HEK293T (cell line): ENCODE results near the gene SRCIN1.

ENCODE experiments used
- CTCF ChIA-PET: fragments of 350-600 bp; formaldehyde crosslinking; extraction: SDS; loops from one replicate; lab custom pipeline; 2021; ENCODE audit warnings: antibody characterized with exemption, inconsistent platforms; lab: Yijun Ruan, JAX
- POLR2A ChIA-PET: fragments of 350-600 bp; formaldehyde crosslinking; extraction: SDS; loops from one replicate; lab custom pipeline; 2020; ENCODE audit warnings: antibody characterized with exemption, inconsistent platforms; lab: Yijun Ruan, JAX
- DNase-seq: peaks from one replicate; pipeline ENCODE4 v3.0.0; 2012; ENCODE audit warnings: mixed read lengths; ENCODE audit errors: extremely low spot score
- ARNT ChIP-seq: fragments of 450-650 bp; IDR thresholded peaks from 2 replicates; pipeline ENCODE4 v1.6.1; 2017; ENCODE audit warnings: mild to moderate bottlenecking
- BHLHE40 ChIP-seq: fragments of 450-650 bp; IDR thresholded peaks from 2 replicates; pipeline ENCODE4 v1.6.1; 2016; ENCODE audit warnings: mild to moderate bottlenecking, moderate library complexity, borderline replicate concordance
- CTBP1 ChIP-seq: fragments of 450-650 bp; IDR thresholded peaks from 2 replicates; pipeline ENCODE4 v1.6.1; 2016; ENCODE audit warnings: borderline replicate concordance
- ELF4 ChIP-seq: fragments of 450-650 bp; IDR thresholded peaks from 2 replicates; pipeline ENCODE4 v1.6.1; 2017; ENCODE audit warnings: antibody characterized with exemption
- FOXA1 ChIP-seq: fragments of 450-650 bp; IDR thresholded peaks from 2 replicates; pipeline ENCODE4 v1.6.1; 2016; ENCODE audit warnings: mild to moderate bottlenecking
- FOXK2 ChIP-seq: fragments of 450-650 bp; IDR thresholded peaks from 2 replicates; pipeline ENCODE4 v1.6.1; 2016; ENCODE audit warnings: mild to moderate bottlenecking
- FOXM1 ChIP-seq: fragments of 450-650 bp; IDR thresholded peaks from 2 replicates; pipeline ENCODE4 v1.6.1; 2017; ENCODE audit warnings: mild to moderate bottlenecking, borderline replicate concordance
- HDGF ChIP-seq: fragments of 450-650 bp; IDR thresholded peaks from 2 replicates; pipeline ENCODE4 v1.6.1; 2017; ENCODE audit warnings: antibody characterized with exemption, borderline replicate concordance
- L3MBTL2 ChIP-seq: fragments of 450-650 bp; conservative IDR thresholded peaks from 2 replicates; pipeline ENCODE4 v1.6.1; 2016; ENCODE audit warnings: mild to moderate bottlenecking
- LEF1 ChIP-seq: fragments of 450-650 bp; IDR thresholded peaks from 2 replicates; pipeline ENCODE4 v1.6.1; 2017; ENCODE audit warnings: mild to moderate bottlenecking, borderline replicate concordance
- NFRKB ChIP-seq: fragments of 450-650 bp; IDR thresholded peaks from 2 replicates; pipeline ENCODE4 v1.6.1; 2016; ENCODE audit warnings: mild to moderate bottlenecking, moderate library complexity
- PKNOX1 ChIP-seq: fragments of 450-650 bp; IDR thresholded peaks from 2 replicates; pipeline ENCODE4 v1.6.1; 2016
- SP1 ChIP-seq: fragments of 450-650 bp; IDR thresholded peaks from 2 replicates; pipeline ENCODE4 v1.6.1; 2017
- SUZ12 ChIP-seq: fragments of 450-650 bp; IDR thresholded peaks from 2 replicates; pipeline ENCODE4 v1.6.1; 2016; ENCODE audit warnings: mild to moderate bottlenecking
- TARDBP ChIP-seq: fragments of 450-650 bp; IDR thresholded peaks from 2 replicates; pipeline ENCODE4 v1.6.1; 2016
- ZNF384 ChIP-seq: fragments of 450-650 bp; IDR thresholded peaks from 2 replicates; pipeline ENCODE4 v1.6.1; 2016

SRCIN1 gene

GRCh38 chr17:38560503-38561318 is 45.0 kb downstream of the SRCIN1 start:
- ChIA-PET CTCF (interaction anchor here (3.2 kb wide), 1 partner anchor 22 kb away, joined by 46 read pairs; no protein-coding TSS in a partner anchor), POLR2A (no interaction called here)
- no peak for TF ChIP-seq NFRKB
- TF ChIP-seq ZNF384 = no peak
- no peak for TF ChIP-seq FOXK2
- TF ChIP-seq ELF4 = no peak
- TF ChIP-seq L3MBTL2 = no peak
- TF ChIP-seq ARNT = no peak
- no peak for TF ChIP-seq BHLHE40
- no peak for TF ChIP-seq SP1
- no peak for TF ChIP-seq SUZ12
- TF ChIP-seq FOXA1 = no peak
- no peak for DNase-seq

- TF ChIP-seq L3MBTL2 (no peak), LEF1 (no peak), FOXA1 (no peak), CTBP1 (no peak)
- CTCF ChIA-PET = interaction anchor here (0.8 to 3.2 kb wide), 7 partner anchors 12 to 107 kb away, joined by 3 to 46 read pairs (median 19); no protein-coding TSS in a partner anchor
- POLR2A ChIA-PET = interaction anchor here (0.7 to 2.3 kb wide), 12 partner anchors 9 to 115 kb away, joined by 3 to 15 read pairs (median 3); no protein-coding TSS in a partner anchor
- no peak for DNase-seq
Measured at GRCh38 chr17:38559880-38560230, 45.9 kb downstream of the SRCIN1 start.

- DNase-seq = peak; percentile 85
- CTCF ChIA-PET = interaction anchor here (0.8 to 3.2 kb wide), 13 partner anchors 11 to 108 kb away, joined by 3 to 46 read pairs (median 9); no protein-coding TSS in a partner anchor
- POLR2A ChIA-PET = interaction anchor here (0.7 to 2.3 kb wide), 17 partner anchors 9 to 116 kb away, joined by 3 to 15 read pairs (median 3); partner anchors contain the start of gene SRCIN1
- TF ChIP-seq PKNOX1 (no peak), FOXK2 (no peak), LEF1 (no peak), L3MBTL2 (no peak; the same call in none of the 2 replicates)
Measured at GRCh38 chr17:38559051-38559879, 46.5 kb downstream of the SRCIN1 start.

- no peak for TF ChIP-seq TARDBP
- no peak for TF ChIP-seq ARNT
- TF ChIP-seq NFRKB = no peak
- TF ChIP-seq FOXK2 = no peak
- POLR2A ChIA-PET = interaction anchor here (0.7 to 2.3 kb wide), 15 partner anchors 10 to 117 kb away, joined by 3 to 15 read pairs (median 4); partner anchors contain the start of gene SRCIN1
- CTCF ChIA-PET = interaction anchor here (0.5 to 3.2 kb wide), 20 partner anchors 8 to 110 kb away, joined by 3 to 46 read pairs (median 8); no protein-coding TSS in a partner anchor
- no peak for DNase-seq
Measured at GRCh38 chr17:38558728-38559050, 47.1 kb downstream of the SRCIN1 start.

GRCh38 chr17:38557836-38558727 is 47.7 kb downstream of the SRCIN1 start:
- POLR2A ChIA-PET = interaction anchor here (0.6 to 2.3 kb wide), 11 partner anchors 15 to 110 kb away, joined by 3 to 15 read pairs (median 3); partner anchors contain the start of gene SRCIN1
- DNase-seq = peak; percentile 91
- no peak for TF ChIP-seq ARNT
- no peak for TF ChIP-seq ELF4
- TF ChIP-seq L3MBTL2 = peak; percentile 35
- CTCF ChIA-PET = interaction anchor here (0.5 to 3.2 kb wide), 22 partner anchors 8 to 236 kb away, joined by 3 to 46 read pairs (median 8); partner anchors contain the start of gene EPOP

GRCh38 chr17:38557396-38557795 is 48.4 kb downstream of the SRCIN1 start:
- ChIA-PET POLR2A (interaction anchor here (0.6 to 2.3 kb wide), 5 partner anchors 26 to 106 kb away, joined by 3 to 15 read pairs (median 4); partner anchors contain the start of gene SRCIN1), CTCF (interaction anchor here (0.6 to 3.2 kb wide), 19 partner anchors 9 to 235 kb away, joined by 3 to 46 read pairs (median 8); partner anchors contain the start of gene EPOP)
- no peak for TF ChIP-seq FOXM1
- no peak for TF ChIP-seq ELF4
- TF ChIP-seq SUZ12 = no peak
- TF ChIP-seq LEF1 = no peak
- no peak for TF ChIP-seq FOXK2
- TF ChIP-seq TARDBP = no peak
- TF ChIP-seq L3MBTL2 = no peak
- TF ChIP-seq HDGF = no peak
- TF ChIP-seq SP1 = no peak
- TF ChIP-seq BHLHE40 = no peak
- TF ChIP-seq NFRKB = no peak
- TF ChIP-seq ARNT = no peak
- no peak for TF ChIP-seq PKNOX1
- no peak for TF ChIP-seq CTBP1
- no peak for TF ChIP-seq ZNF384
- no peak for TF ChIP-seq FOXA1
- no peak for DNase-seq
